Amniotic epithelial cell (primary cell): ENCODE results near the gene PAGE2B.
"Not testable (repeated sequence)": the region's sequence is repeated elsewhere in the genome, so short reads cannot be mapped to it uniquely, and the experiment has no call there.

ENCODE experiments used
- DNase-seq: peaks from one replicate; pipeline ENCODE4 v3.0.0-alpha.2; 2010; ENCODE audit warnings: low read depth

The PAGE2B gene

DNA sequence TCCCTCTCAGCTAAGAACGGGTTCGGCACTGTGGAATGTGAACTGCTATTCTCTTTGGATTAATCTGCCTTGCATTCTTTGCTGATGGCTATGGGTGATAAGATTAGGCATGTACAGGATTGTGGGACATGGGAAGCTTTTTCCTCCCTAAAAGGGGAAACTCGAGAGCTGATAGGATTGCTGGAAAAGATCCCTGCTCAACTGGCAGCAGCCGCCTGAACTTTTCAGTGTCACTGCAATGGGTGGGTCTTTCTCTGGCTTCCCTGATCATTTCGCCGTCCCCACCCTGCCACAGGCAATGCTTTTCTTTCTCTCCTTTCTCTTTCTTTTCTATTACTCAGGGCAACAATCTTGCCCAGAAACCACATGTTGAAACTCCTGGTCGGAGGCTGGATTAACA is 34.5 kb downstream of the PAGE2B start:
- peak; percentile 52 for DNase-seq

DNA sequence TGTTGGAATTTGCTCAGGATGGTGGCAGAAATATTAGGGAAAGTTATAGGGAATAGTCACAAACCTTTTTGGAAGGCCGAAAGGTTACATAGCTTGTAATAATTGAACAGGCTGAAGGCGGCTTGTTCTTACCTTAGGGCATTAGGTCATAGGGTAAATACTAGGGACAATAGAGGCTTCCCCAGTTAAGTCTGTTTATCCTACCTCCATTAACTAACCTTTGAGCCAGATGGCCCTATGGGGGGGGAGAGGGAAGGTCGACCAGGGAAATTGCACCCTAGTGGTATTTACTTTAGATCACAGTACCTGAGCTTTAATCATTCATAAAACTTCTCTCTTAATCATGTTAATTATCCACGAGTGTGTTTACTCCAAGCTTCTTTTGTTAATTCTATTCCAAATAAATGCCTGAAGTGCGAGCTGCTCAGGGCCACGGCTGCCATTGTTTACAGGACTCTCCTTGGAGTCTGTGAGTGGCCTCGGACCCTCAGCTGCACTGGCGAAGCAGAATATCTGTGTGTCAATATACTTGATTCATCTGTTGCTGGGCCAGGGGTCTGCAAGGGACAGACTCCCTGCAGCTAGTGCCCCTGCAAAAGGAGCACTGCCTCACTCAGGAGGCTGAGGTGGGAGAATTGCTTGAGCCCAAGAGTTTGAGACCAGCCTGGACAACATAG is 36.9 kb downstream of the PAGE2B start:
- no peak for DNase-seq

DNA sequence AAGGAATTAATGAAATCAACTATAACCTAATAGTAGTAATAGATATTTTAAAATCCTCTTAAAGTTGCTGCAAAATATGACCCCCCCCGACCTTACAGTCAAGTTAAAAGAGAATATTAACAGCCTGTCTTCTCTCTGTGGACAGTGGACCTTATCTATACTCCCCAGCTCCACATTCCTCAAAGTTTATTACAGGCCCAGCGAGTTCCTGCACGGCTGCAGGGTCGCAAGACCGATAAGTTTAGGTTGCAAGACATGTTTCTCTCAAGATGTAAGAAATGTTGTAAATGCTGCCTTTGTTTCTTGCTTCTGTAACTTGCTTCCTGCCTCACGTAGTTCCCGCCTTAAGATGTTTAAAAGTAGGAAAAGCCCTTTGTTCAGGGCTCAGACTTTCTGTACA is 41.8 kb downstream of the PAGE2B start:
- DNase-seq, result not testable (repeated sequence)

DNA sequence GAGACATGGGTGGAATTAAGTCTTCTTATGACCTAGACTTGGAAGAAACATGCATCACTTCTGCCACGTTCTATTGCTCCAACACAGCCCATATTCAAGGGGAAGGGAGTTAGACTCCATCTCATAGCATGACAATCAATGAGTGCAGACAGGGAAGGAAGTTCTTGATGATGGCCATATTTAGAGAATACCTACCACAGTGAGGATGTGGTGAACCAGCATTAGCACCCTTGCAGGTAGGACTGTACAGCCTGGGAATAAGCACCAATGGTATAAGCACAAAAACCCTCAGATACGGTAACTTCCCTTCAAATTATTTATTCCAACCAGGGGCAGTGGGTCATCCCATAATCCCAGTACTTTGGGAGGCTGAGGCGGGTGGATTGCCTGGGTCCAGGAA is 43.7 kb downstream of the PAGE2B start:
- no peak for DNase-seq

DNA sequence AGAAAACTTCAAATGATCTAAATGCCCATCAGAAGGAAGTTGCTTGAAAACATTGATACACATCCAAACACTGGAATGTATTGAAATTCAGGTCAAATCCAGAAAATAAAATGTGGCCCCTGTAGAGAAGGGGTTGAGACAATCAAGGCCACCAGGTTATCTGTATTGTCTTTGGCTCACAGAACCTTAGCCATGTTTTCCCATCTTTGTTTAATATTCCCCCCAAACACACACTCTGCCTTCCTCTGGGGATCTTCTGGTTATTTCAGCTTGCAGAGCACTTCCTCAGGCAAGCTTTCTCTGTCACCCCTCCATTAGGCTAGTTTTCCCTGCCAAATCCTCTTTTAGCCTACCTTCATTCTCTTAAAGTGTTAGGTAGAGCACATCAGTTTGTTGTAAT is 44.4 kb downstream of the PAGE2B start:
- DNase-seq, result no peak

DNA sequence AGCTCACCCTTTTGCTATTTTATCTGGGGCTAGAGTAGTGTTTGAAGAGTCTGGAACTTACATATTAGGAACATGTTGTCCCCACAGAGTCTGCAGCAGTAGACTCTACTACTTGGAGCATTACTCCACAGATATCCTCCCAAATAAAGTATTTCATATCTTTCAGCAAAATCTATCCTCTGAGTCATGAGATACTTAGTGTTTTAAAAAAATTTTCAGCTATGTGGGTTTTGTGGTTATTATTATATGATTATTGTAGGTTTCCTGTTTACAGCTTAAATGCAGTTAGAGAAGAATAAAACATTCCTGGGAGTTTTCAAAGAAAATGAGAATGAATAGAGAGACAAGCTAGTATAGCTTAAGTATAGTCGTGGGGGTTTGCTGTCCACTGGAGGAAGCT is 44.9 kb downstream of the PAGE2B start:
- peak; percentile 72 for DNase-seq

DNA sequence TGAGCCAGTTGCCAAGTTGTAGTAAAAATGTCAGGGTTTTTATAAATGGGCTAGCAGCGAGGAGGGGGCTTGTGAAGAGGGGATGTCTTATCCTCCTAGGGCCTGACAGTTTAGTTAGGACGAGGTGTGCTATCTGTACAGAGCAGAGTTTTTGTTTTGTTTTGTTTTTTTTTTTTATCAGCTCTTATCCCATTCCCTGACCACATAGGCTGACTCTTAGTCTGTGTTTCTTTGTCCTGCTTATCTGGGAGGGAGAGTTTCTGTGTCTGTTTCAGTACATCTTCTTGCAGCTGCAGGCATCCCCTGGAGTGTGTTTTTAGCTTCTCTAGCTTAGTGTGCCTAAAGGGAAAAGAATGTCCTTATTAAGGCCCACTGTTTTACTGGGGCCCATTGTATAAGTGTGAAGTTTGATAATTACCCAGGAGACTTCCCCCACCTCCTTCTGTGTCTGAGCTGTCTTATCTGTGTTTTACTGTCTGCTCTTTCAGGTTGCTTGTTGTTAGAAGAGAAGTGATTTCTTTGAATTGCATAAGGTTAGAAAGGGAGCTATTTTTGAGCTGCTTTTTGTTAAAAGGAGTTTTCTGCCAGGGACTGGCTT is 46.0 kb downstream of the PAGE2B start:
- peak; percentile 82 for DNase-seq

DNA sequence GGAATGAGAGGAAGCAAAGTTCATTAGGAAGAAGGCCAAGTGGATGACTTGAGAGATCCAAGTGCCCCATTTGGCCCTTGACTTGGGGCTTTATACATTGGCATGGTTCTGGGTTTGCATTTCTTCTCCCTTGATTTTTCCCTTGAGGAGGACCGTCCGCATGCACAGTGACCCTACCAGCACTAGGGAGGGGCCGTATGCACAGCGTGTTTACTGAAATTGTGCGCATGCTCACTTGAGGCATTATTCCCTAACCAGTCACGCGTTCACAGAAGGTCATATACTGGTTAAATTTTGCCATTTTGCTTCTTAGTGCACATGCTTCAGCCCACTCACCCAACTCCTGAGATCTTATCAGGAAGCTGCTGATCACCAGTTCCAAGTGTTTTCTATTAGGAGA is 49.1 kb downstream of the PAGE2B start:
- DNase-seq, result no peak

DNA sequence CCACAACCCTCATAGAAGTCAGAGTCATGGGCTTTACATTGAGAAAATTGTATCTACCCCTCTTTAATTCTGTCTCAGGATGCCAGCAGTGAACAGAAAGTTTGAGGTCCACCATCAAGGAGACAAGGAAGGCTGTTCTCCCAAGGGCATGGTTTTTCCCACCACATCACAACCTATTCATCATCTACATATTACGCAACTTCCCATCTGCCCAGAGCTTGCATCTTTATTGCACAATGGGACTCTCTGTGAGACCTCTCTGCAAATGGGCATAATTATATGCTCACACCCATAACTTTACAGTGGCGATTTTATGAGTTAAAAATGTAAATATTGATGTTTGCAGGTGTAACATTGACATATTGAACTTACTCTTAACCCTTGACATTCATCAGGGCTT is 52.9 kb downstream of the PAGE2B start:
- DNase-seq, result peak; percentile 79
